ENCODE data around the gene FOXP1. TPM values are rescaled to one million over a fixed set of nuclear protein-coding genes. Genes with fewer than 3 reads are reported as not detected.

Gene FOXP1
- total and polyA plus RNA-seq, 4 donors = 15.2 to 263 (median 110) TPM

DNA sequence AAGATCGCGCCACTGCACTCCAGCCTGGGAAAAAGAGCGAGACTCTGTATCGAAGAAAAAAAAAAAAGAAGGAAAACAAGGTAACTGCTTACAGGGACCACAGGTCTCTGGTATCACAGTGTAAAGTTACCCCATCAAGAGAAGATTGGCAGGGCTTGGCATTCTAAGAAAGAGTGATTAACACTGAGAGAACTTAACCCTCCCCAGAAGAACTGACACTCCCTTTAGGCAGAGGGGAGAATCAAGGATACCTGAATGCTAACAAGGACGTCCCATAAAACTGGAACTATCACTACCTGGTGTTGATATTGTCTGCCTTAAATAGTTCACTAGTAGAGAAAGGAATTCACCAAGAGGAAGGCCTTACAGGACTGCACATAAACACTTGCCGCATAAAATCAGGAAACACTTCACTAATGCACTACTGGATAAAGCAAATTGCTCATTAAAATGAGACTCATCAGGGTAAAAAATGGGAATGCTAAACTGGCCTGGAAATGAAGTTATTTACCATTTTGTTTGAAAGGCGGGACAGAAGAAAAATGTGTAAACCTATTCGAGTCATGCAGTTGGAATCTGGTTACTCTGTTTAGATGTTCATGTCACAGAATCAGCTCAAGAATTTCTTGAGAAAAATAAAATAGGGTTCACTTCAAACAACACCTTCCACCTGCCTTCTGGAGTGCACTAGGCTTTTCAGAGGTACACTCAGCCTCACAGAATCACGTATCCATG is 121.6 kb downstream of the FOXP1 start:
- no peak for ATAC-seq (ENCODE audit: low FRiP score)

GRCh38 chr3:71461114-71461513 is 122.4 kb downstream of the FOXP1 start:
- H3K9me3 ChIP-seq (ENCODE audit: control insufficient read depth, low read length) = no peaks in the 10 kb centered on the region
- peaks cover 4 to 6% of the 10 kb centered on the region in 2 donors for H3K4me1 ChIP-seq (ENCODE audit: control insufficient read depth in 1 of 2, insufficient read depth in 2 of 2, low read length in 2 of 2)
- DNase-seq (no peak), ATAC-seq (ENCODE audit: low FRiP score) (no peak)
- H3K27me3 ChIP-seq (ENCODE audit: control insufficient read depth in 1 of 2, insufficient read depth in 2 of 2, low read length in 1 of 2) = no peaks in the 10 kb centered on the region
- no peaks in the 10 kb centered on the region for H3K36me3 ChIP-seq (ENCODE audit: control insufficient read depth in 1 of 2, insufficient read depth in 2 of 2, low read length in 1 of 2)
- H3K4me3 ChIP-seq (ENCODE audit: low read length in 2 of 2) = no peak overlapping the region
- 86 to 95% methylated on average over 9 of the region's 9 CpGs for WGBS, 2 donors
- H3K27ac ChIP-seq (ENCODE audit: low read depth in 1 of 2, low read length in 2 of 2) = no peak overlapping the region
- intact Hi-C loops (cut with DNase I) = no loop called here

More for the DNA sequence above, 121.6 kb downstream of the FOXP1 start:
- DNase-seq = no peak
- Histone ChIP-seq H3K9me3 (ENCODE audit: control insufficient read depth, low read length) (no peaks in the 10 kb centered on the region), H3K27ac (ENCODE audit: low read depth in 1 of 2, low read length in 2 of 2) (no peak overlapping the region), H3K4me3 (ENCODE audit: low read length in 2 of 2) (no peak overlapping the region), H3K27me3 (ENCODE audit: control insufficient read depth in 1 of 2, insufficient read depth in 2 of 2, low read length in 1 of 2) (no peaks in the 10 kb centered on the region), H3K4me1 (ENCODE audit: control insufficient read depth in 1 of 2, insufficient read depth in 2 of 2, low read length in 2 of 2) (peaks cover 0 to 3% of the 10 kb centered on the region in 2 donors), H3K36me3 (ENCODE audit: control insufficient read depth in 1 of 2, insufficient read depth in 2 of 2, low read length in 1 of 2) (no peaks in the 10 kb centered on the region)
- intact Hi-C loops (cut with DNase I) = no loop called here
- 92 to 95% methylated on average over 9 of the region's 9 CpGs for WGBS, 2 donors

DNA sequence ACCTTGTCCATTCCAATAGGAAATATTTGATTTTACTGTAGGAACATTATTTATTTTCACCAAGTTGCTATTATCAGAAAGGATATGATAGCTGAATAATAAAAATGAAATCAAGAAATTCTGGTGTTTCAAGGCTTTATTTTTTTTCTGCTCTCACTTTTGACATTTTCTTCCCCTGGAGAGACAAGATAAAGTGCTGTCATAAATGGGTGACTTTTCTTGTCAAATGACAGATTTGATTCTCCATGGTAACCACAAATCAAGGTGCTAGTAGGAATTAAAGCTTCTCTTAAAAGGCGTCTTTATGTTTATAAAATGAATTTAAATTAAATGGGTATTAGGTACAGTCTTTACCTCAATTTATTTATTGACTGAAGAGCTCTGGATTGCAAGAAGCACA is 124.6 kb downstream of the FOXP1 start:
- no peak for DNase-seq
- 96 to 99% methylated on average over 1 of the region's 1 CpG for WGBS, 2 donors
- no peak overlapping the region for H3K4me3 ChIP-seq (ENCODE audit: low read length in 2 of 2)
- peaks cover 4 to 6% of the 10 kb centered on the region in 2 donors for H3K4me1 ChIP-seq (ENCODE audit: control insufficient read depth in 1 of 2, insufficient read depth in 2 of 2, low read length in 2 of 2)
- no peaks in the 10 kb centered on the region for H3K27me3 ChIP-seq (ENCODE audit: control insufficient read depth in 1 of 2, insufficient read depth in 2 of 2, low read length in 1 of 2)
- no peaks in the 10 kb centered on the region for H3K36me3 ChIP-seq (ENCODE audit: control insufficient read depth in 1 of 2, insufficient read depth in 2 of 2, low read length in 1 of 2)
- H3K9me3 ChIP-seq (ENCODE audit: control insufficient read depth, low read length) = no peaks in the 10 kb centered on the region
- no peak for ATAC-seq (ENCODE audit: low FRiP score)
- no peak overlapping the region for H3K27ac ChIP-seq (ENCODE audit: low read depth in 1 of 2, low read length in 2 of 2)
- intact Hi-C loops (cut with DNase I) = no loop called here

- H3K9me3 ChIP-seq (ENCODE audit: control insufficient read depth, low read length) = no peaks in the 10 kb centered on the region
- no peaks in the 10 kb centered on the region for H3K27me3 ChIP-seq (ENCODE audit: control insufficient read depth in 1 of 2, insufficient read depth in 2 of 2, low read length in 1 of 2)
- H3K4me1 ChIP-seq (ENCODE audit: control insufficient read depth in 1 of 2, insufficient read depth in 2 of 2, low read length in 2 of 2) = peaks cover 4 to 6% of the 10 kb centered on the region in 2 donors
- no peak overlapping the region for H3K27ac ChIP-seq (ENCODE audit: low read depth in 1 of 2, low read length in 2 of 2)
- no peaks in the 10 kb centered on the region for H3K36me3 ChIP-seq (ENCODE audit: control insufficient read depth in 1 of 2, insufficient read depth in 2 of 2, low read length in 1 of 2)
- DNase-seq (no peak), ATAC-seq (ENCODE audit: low FRiP score) (no peak)
- intact Hi-C loops (cut with DNase I) = no loop called here
- 50 to 52% methylated on average over 1 of the region's 1 CpG for WGBS, 2 donors
- no peak overlapping the region for H3K4me3 ChIP-seq (ENCODE audit: low read length in 2 of 2)
These were observed 126.7 kb downstream of the FOXP1 start for GRCh38 chr3:71456826-71457225.

- Histone ChIP-seq H3K9me3 (ENCODE audit: control insufficient read depth, low read length) (no peaks in the 10 kb centered on the region), H3K27me3 (ENCODE audit: control insufficient read depth in 1 of 2, insufficient read depth in 2 of 2, low read length in 1 of 2) (no peaks in the 10 kb centered on the region), H3K27ac (ENCODE audit: low read depth in 1 of 2, low read length in 2 of 2) (no peak overlapping the region), H3K36me3 (ENCODE audit: control insufficient read depth in 1 of 2, insufficient read depth in 2 of 2, low read length in 1 of 2) (no peaks in the 10 kb centered on the region), H3K4me1 (ENCODE audit: control insufficient read depth in 1 of 2, insufficient read depth in 2 of 2, low read length in 2 of 2) (peaks cover 4 to 6% of the 10 kb centered on the region in 2 donors), H3K4me3 (ENCODE audit: low read length in 2 of 2) (no peak overlapping the region)
- ATAC-seq (ENCODE audit: low FRiP score) = no peak
- intact Hi-C loops (cut with DNase I) = no loop called here
- no peak for DNase-seq
- 26 to 35% methylated on average over 4 of the region's 4 CpGs for WGBS, 2 donors
These were observed 127.4 kb downstream of the FOXP1 start for GRCh38 chr3:71456156-71456555.

GRCh38 chr3:71454512-71455403 is 128.8 kb downstream of the FOXP1 start:
- no peaks in the 10 kb centered on the region for H3K9me3 ChIP-seq (ENCODE audit: control insufficient read depth, low read length)
- intact Hi-C loops (cut with DNase I) = no loop called here
- H3K27ac ChIP-seq (ENCODE audit: low read depth in 1 of 2, low read length in 2 of 2) = no peak overlapping the region
- no peaks in the 10 kb centered on the region for H3K27me3 ChIP-seq (ENCODE audit: control insufficient read depth in 1 of 2, insufficient read depth in 2 of 2, low read length in 1 of 2)
- ATAC-seq (ENCODE audit: low FRiP score) = no peak
- H3K36me3 ChIP-seq (ENCODE audit: control insufficient read depth in 1 of 2, insufficient read depth in 2 of 2, low read length in 1 of 2) = no peaks in the 10 kb centered on the region
- no peak for DNase-seq
- WGBS, 2 donors = 89 to 91% methylated on average over 15 of the region's 15 CpGs
- H3K4me3 ChIP-seq (ENCODE audit: low read length in 2 of 2) = no peak overlapping the region
- H3K4me1 ChIP-seq (ENCODE audit: control insufficient read depth in 1 of 2, insufficient read depth in 2 of 2, low read length in 2 of 2) = peaks cover 4 to 6% of the 10 kb centered on the region in 2 donors

DNA sequence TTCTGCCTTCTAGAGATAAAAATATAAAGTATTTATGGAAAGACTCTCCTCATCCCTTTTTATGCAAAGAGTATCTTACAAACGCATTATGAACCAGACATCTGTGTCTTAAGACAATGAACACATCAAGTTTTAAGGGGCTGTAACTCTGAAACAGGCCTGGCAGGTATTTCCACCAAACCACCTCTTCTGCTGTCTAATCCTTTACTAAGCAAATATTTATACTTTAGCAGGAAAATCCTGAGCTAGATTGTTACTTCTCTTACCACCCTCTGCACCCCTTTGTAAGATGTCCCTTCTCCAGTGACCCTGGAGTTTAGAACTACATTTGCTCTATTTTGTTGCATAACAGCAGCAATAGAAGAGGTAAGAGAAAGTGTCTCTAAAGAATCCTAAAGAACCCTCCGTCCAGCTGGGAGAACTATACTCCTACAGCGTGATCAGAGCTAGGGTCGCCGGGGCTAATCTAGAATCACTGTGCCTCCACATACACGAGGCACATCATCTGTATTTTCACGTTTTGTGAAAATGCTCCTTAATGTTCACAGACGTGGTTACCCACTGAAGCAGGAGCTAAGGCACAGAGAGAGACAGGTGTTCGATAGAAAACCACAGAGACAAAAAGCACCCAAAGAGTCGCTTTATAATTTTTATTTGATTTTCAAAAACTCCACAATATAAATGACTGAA is 129.6 kb downstream of the FOXP1 start:
- intact Hi-C loops (cut with DNase I) = no loop called here
- Histone ChIP-seq H3K27ac (ENCODE audit: low read depth in 1 of 2, low read length in 2 of 2) (no peak overlapping the region), H3K27me3 (ENCODE audit: control insufficient read depth in 1 of 2, insufficient read depth in 2 of 2, low read length in 1 of 2) (no peaks in the 10 kb centered on the region), H3K36me3 (ENCODE audit: control insufficient read depth in 1 of 2, insufficient read depth in 2 of 2, low read length in 1 of 2) (no peaks in the 10 kb centered on the region), H3K9me3 (ENCODE audit: control insufficient read depth, low read length) (no peaks in the 10 kb centered on the region), H3K4me1 (ENCODE audit: control insufficient read depth in 1 of 2, insufficient read depth in 2 of 2, low read length in 2 of 2) (peaks cover 4 to 6% of the 10 kb centered on the region in 2 donors), H3K4me3 (ENCODE audit: low read length in 2 of 2) (no peak overlapping the region)
- ATAC-seq (ENCODE audit: low FRiP score) (no peak), DNase-seq (no peak)
- 92 to 93% methylated on average over 10 of the region's 10 CpGs for WGBS, 2 donors

- Histone ChIP-seq H3K4me1 (ENCODE audit: control insufficient read depth in 1 of 2, insufficient read depth in 2 of 2, low read length in 2 of 2) (peaks cover 4 to 6% of the 10 kb centered on the region in 2 donors), H3K9me3 (ENCODE audit: control insufficient read depth, low read length) (no peaks in the 10 kb centered on the region), H3K4me3 (ENCODE audit: low read length in 2 of 2) (no peak overlapping the region), H3K27me3 (ENCODE audit: control insufficient read depth in 1 of 2, insufficient read depth in 2 of 2, low read length in 1 of 2) (no peaks in the 10 kb centered on the region), H3K27ac (ENCODE audit: low read depth in 1 of 2, low read length in 2 of 2) (no peak overlapping the region), H3K36me3 (ENCODE audit: control insufficient read depth in 1 of 2, insufficient read depth in 2 of 2, low read length in 1 of 2) (no peaks in the 10 kb centered on the region)
- ATAC-seq (ENCODE audit: low FRiP score) (no peak), DNase-seq (no peak)
- intact Hi-C loops (cut with DNase I) = no loop called here
- WGBS, 2 donors = 87 to 91% methylated on average over 3 of the region's 3 CpGs
These were observed 130.2 kb downstream of the FOXP1 start for GRCh38 chr3:71453319-71453718.
